ENCODE results near the gene RFC4. TPM values are rescaled to one million over a fixed set of nuclear protein-coding genes. Genes with fewer than 3 reads are reported as not detected.

Gene RFC4
- total and polyA plus RNA-seq, 4 donors = 12.2 to 16.9 (median 13.3) TPM

- H3K36me3 ChIP-seq (ENCODE audit: control insufficient read depth in 4 of 4, insufficient read depth in 4 of 4, low read length in 4 of 4) = no peaks in the 10 kb centered on the region
- TF ChIP-seq CTCF (IDR thresholded peaks at IDR 0.05; ENCODE audit: control extremely low read depth, extremely low read depth) = no peak
- H3K4me3 ChIP-seq = no peak overlapping the region
- H3K9me3 ChIP-seq (ENCODE audit: control insufficient read depth in 4 of 4, insufficient read depth in 3 of 4, low read length in 3 of 4) = peaks cover 0 to 3% (median 0%) of the 10 kb centered on the region in 4 donors
- 60 to 65% methylated on average over 4 of the region's 4 CpGs for WGBS, 2 donors
- no peak overlapping the region for H3K27ac ChIP-seq (ENCODE audit: low read depth in 1 of 2, low read length in 1 of 2)
- no peak for ATAC-seq (ENCODE audit: insufficient read depth, low FRiP score)
- DNase-seq = no peak
- H3K9ac ChIP-seq (ENCODE audit: insufficient read depth in 1 of 2, low read length in 2 of 2) = no peak overlapping the region
- H3K4me1 ChIP-seq (ENCODE audit: control insufficient read depth in 5 of 5, insufficient read depth in 5 of 5, low read length in 5 of 5) = peaks cover 0 to 5% (median 0%) of the 10 kb centered on the region in 5 donors
- peaks cover 0 to 59% (median 46%) of the 10 kb centered on the region in 3 donors for H3K27me3 ChIP-seq (ENCODE audit: control insufficient read depth in 3 of 3, insufficient read depth in 3 of 3, low read length in 2 of 3)
Observed at GRCh38 chr3:186831798-186832197, 25.5 kb upstream of the RFC4 start.

DNA sequence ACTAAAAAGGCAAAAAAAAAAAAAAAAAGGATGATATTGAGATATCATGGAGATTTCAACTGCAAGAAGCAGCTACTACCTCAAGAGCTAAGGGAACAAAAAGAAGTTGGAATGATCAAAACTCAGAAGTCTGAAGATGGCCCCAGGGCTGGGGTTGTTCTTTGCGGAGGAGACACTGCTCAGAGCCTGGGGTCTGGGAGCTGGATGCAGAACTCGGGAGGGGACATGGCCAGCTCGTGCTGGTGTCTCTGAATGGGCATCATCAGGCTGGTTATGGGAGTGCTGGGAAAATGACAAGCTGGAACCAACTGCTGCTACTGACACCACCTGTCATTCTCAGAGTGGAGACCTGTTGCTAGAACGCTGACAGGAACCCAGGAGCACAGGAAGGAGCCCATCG, 22.1 kb upstream of the RFC4 start:
- ATAC-seq (ENCODE audit: insufficient read depth, low FRiP score) (no peak), DNase-seq (no peak)
- no peak overlapping the region for H3K4me3 ChIP-seq
- H3K9ac ChIP-seq (ENCODE audit: insufficient read depth in 1 of 2, low read length in 2 of 2) = no peak overlapping the region
- 21 to 27% methylated on average over 5 of the region's 5 CpGs for WGBS, 2 donors
- peaks cover 0 to 8% (median 0%) of the 10 kb centered on the region in 5 donors for H3K4me1 ChIP-seq (ENCODE audit: control insufficient read depth in 5 of 5, insufficient read depth in 5 of 5, low read length in 5 of 5)
- H3K27me3 ChIP-seq (ENCODE audit: control insufficient read depth in 3 of 3, insufficient read depth in 3 of 3, low read length in 2 of 3) = peaks cover 0 to 90% (median 69%) of the 10 kb centered on the region in 3 donors
- H3K9me3 ChIP-seq (ENCODE audit: control insufficient read depth in 4 of 4, insufficient read depth in 3 of 4, low read length in 3 of 4) = peaks cover 0 to 5% (median 0%) of the 10 kb centered on the region in 4 donors
- TF ChIP-seq CTCF (IDR thresholded peaks at IDR 0.05; ENCODE audit: control extremely low read depth, extremely low read depth) = no peak
- no peaks in the 10 kb centered on the region for H3K36me3 ChIP-seq (ENCODE audit: control insufficient read depth in 4 of 4, insufficient read depth in 4 of 4, low read length in 4 of 4)
- no peak overlapping the region for H3K27ac ChIP-seq (ENCODE audit: low read depth in 1 of 2, low read length in 1 of 2)

DNA sequence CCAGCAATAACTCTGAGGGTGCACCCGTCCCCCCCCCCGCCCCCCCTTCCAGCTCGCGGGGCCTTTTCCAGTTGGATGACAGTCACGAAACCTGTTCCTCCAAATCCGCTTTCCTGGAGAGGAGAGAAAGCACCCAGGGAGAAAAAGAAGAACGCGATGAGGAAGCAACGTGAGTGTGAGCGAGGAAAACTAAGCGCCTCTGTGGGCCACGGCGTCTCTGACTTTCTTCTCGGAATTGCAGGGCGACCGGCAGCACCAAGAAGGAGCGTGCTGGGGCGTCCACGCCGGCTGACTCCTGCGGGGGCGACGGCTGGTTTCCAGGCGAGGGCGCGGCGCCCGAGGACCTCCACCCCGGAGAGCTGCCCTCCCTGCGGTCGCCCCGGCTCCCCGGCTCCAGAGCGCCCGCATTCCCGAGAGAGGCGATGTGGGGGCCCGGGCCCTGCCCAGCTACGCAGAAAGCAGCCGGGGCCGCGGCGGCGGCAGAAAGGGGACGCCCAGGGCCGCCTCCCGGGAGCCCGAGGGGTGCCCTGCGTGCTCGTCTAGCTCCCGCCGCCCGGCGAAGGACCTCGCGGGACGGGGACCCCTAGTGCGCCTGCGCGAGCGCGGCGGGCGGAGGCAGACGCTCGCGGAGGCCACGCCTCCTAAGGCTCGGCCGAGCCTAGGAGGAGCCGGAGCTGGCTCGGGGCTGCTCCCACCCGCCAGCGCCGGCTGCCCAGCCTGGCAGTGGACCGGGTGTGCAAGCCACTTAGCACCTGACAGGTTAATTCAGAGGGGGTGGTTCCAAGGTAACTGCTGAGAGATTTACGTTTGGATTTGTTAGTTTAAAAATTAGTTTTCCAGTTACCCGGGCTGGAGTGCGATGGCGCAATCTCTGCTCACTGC, 20.9 kb upstream of the RFC4 start:
- peaks cover 0 to 84% (median 69%) of the 10 kb centered on the region in 3 donors for H3K27me3 ChIP-seq (ENCODE audit: control insufficient read depth in 3 of 3, insufficient read depth in 3 of 3, low read length in 2 of 3)
- peaks cover 0 to 8% (median 0%) of the 10 kb centered on the region in 5 donors for H3K4me1 ChIP-seq (ENCODE audit: control insufficient read depth in 5 of 5, insufficient read depth in 5 of 5, low read length in 5 of 5)
- 2% methylated on average over 58 to 80 of the region's 80 CpGs for WGBS, 2 donors
- H3K9ac ChIP-seq (ENCODE audit: insufficient read depth in 1 of 2, low read length in 2 of 2) = no peak overlapping the region
- H3K36me3 ChIP-seq (ENCODE audit: control insufficient read depth in 4 of 4, insufficient read depth in 4 of 4, low read length in 4 of 4) = no peaks in the 10 kb centered on the region
- DNase-seq (peak; percentile 86 to 89 (median 87)), ATAC-seq (ENCODE audit: insufficient read depth, low FRiP score) (peak; percentile 93)
- peaks cover 0 to 5% (median 0%) of the 10 kb centered on the region in 4 donors for H3K9me3 ChIP-seq (ENCODE audit: control insufficient read depth in 4 of 4, insufficient read depth in 3 of 4, low read length in 3 of 4)
- no peak overlapping the region for H3K27ac ChIP-seq (ENCODE audit: low read depth in 1 of 2, low read length in 1 of 2)
- TF ChIP-seq CTCF (IDR thresholded peaks at IDR 0.05; ENCODE audit: control extremely low read depth, extremely low read depth) = no peak
- peak overlapping the region; percentile 52 for H3K4me3 ChIP-seq
